GM19099 (cell line): ENCODE data around the gene DPY19L1.

Experiments used
- POLR2A ChIP-seq: IDR thresholded peaks from 3 replicates; pipeline ENCODE4 v1.6.1; 2011; ENCODE audit warnings: low read depth; ENCODE audit not compliant: insufficient read length; ENCODE audit errors: extremely low read depth

The DPY19L1 gene

GRCh38 chr7:34931739-34932138, 105.5 kb downstream of the DPY19L1 start:
- TF ChIP-seq POLR2A = no peak

GRCh38 chr7:34928560-34928959, 108.7 kb downstream of the DPY19L1 start:
- TF ChIP-seq POLR2A = no peak

- no peak for TF ChIP-seq POLR2A
Measured at GRCh38 chr7:34928052-34928451, 109.2 kb downstream of the DPY19L1 start.

- TF ChIP-seq POLR2A = no peak
Measured at GRCh38 chr7:34916267-34916666, 121.0 kb downstream of the DPY19L1 start.

- no peak for TF ChIP-seq POLR2A
Measured at GRCh38 chr7:34912236-34912635, 125.0 kb downstream of the DPY19L1 start.

- TF ChIP-seq POLR2A = no peak
Measured at GRCh38 chr7:34904987-34905386, 132.3 kb downstream of the DPY19L1 start.

- TF ChIP-seq POLR2A = no peak
Measured at GRCh38 chr7:34902182-34902581, 135.1 kb downstream of the DPY19L1 start.

- TF ChIP-seq POLR2A = no peak
Measured at GRCh38 chr7:34900891-34901513, 136.3 kb downstream of the DPY19L1 start.

- TF ChIP-seq POLR2A = no peak
Measured at GRCh38 chr7:34895202-34895601, 142.1 kb downstream of the DPY19L1 start.

- TF ChIP-seq POLR2A = no peak
Measured at GRCh38 chr7:34889951-34890350, 147.3 kb downstream of the DPY19L1 start.

- TF ChIP-seq POLR2A = no peak
Measured at GRCh38 chr7:34886856-34887255, 150.4 kb downstream of the DPY19L1 start.

- no peak for TF ChIP-seq POLR2A
Measured at GRCh38 chr7:34879871-34880270, 157.4 kb downstream of the DPY19L1 start.
